ENCODE measurements around the gene ASPSCR1. TPM values are rescaled to one million over a fixed set of nuclear protein-coding genes. Genes with fewer than 3 reads are reported as not detected.
A peak's percentile ranks its signal among the peaks of the same experiment; 100 is the strongest.
"Not testable (repeated sequence)": the region's sequence is repeated elsewhere in the genome, so short reads cannot be mapped to it uniquely, and the experiment has no call there.

The ASPSCR1 gene
- total RNA-seq, 2 donors from 2014 or later, result 16.9 to 24.4 TPM

DNA sequence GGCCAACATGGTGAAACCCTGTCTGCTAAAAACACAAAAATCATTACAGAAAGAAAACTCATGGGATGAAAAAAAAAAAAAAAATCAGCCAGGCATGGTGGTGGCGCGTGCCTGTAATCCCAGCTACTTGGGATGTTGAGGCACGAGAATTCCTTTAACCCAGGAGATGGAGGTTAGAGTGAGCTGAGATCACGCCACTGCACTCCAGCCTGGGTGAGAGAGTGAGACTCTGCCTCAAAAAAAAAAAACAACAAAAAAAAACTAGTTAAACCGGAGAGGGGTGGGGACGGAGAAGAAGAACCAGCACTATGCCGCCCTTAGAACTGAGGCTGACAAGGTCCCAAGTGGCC lies 9.1 kb upstream of the ASPSCR1 start:
- intact Hi-C loops (cut with DNase I), result loop anchor here in 1 of 2 donors (10.0 kb wide), 1 partner anchor 186 kb away; no protein-coding TSS in a partner anchor
- DNase-seq (no peak), ATAC-seq (no peak)

DNA sequence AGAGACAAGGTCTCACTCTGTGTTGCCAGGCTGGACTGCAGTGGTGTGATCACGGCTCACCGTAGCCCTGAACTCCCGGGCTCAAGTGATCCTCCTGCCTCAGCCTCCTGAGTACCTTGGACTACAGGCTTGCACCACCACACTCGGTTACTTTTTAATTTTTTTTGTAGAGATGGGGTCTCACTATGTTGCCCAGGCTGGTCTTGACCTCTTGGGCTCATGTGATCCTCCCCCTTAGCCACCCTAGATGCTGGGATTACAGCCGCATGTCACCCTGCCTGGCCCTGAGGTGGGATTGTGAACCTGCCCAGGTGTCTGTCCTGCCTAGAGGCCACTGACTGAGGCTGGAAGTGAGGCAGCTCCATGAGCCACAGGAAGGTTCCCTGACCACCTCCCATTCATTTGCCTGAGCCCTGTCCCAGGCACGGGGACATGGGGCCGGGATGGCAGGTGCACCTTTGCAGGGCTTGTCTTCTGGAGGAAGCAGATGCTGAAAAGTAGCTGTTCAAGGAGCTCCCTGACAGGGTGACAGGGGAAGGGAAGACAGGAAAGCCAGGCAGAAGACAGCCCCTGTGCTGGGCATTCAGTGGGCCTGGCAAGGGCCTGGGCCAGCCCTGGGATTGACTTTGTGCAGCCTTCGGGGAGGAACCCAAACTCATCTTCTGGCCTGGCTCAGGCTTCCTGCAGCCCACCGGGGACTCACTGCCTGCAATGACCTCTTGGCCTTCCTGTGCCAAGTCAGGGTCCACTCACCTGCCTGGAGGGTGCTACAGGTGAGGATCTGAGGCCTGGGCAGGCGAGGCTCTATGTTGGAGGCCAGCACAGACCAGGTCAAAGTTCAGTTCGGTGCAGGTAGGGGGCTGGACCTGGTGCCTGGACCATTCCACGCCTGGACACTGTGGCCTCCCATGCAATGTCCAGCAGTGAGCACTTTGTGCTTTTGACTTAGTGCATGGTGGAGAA lies 8.3 kb upstream of the ASPSCR1 start:
- no peak for DNase-seq
- no peak for ATAC-seq
- intact Hi-C loops (cut with DNase I), result loop anchor here in 1 of 2 donors (10.0 kb wide), 1 partner anchor 186 kb away; no protein-coding TSS in a partner anchor

- ATAC-seq, result no peak
- no peak for DNase-seq
- intact Hi-C loops (cut with DNase I), result no loop called here
Observed at GRCh38 chr17:81973432-81973831, 4.0 kb upstream of the ASPSCR1 start.

- intact Hi-C loops (cut with DNase I), result no loop called here
- peak in 1 of 2 donors; percentile 8 for ATAC-seq
- DNase-seq, result no peak
Observed at GRCh38 chr17:81976332-81977210, 858 bp upstream of the ASPSCR1 start.

- DNase-seq (no peak), ATAC-seq (no peak)
- intact Hi-C loops (cut with DNase I), result no loop called here
Observed at GRCh38 chr17:81978524-81979298, 1.3 kb downstream of the ASPSCR1 start.

DNA sequence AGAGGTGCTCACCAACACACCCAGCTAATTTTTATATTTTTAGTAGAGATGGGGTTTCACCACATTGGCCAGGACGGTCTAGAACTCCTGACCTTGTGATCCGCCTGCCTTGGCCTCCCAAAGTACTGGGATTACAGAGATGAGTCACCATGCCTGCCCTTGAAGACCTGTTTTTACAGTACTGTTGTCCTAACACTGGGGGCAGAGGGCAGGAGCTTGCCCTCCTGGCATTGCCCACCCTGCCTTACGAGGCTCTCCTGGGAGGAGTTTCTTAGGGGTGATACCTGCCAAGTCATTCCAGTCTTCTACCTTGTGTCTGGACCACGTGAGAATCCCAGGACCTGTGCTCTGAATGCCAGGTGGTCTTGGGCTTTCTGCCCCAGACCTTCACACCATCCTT lies 2.7 kb downstream of the ASPSCR1 start:
- ATAC-seq, result no peak
- no peak for DNase-seq
- intact Hi-C loops (cut with DNase I), result no loop called here

DNA sequence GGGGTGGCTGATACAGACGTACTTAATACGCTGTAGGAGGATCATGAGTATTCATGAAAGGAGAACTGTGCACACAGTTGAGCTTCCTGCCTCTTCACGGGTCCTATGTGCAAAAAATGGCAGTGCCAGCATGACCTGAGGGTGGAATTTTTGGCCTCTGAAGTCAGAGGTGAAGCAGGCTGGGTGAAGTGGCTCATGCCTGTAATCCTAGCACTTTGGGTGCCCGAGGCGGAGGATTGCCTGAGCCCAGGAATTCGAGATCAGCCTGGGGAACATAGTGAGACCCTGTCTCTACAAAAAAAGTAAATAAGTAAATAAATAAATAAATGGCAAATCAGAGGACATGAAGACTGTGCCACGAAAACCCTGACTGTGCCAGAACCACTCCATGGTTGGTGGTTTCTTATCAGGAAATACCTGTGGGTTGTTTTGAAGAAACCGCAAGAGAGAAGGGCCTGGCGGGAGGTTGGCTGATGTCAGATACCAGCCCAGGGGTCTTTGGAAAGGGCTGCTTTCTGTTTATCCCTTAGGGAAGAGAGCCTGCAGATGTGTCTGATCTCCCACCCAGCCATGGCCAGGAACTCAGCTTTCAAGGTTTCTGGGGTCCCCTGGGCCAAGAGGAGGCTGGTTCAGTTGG lies 3.4 kb downstream of the ASPSCR1 start:
- intact Hi-C loops (cut with DNase I), result no loop called here
- ATAC-seq (no peak), DNase-seq (no peak)

GRCh38 chr17:81981511-81981910 lies 4.1 kb downstream of the ASPSCR1 start:
- intact Hi-C loops (cut with DNase I); DNase-seq; ATAC-seq: not testable (repeated sequence)

- DNase-seq (no peak), ATAC-seq (no peak)
- intact Hi-C loops (cut with DNase I), result no loop called here
Observed at GRCh38 chr17:81983011-81983638, 5.7 kb downstream of the ASPSCR1 start.

DNA sequence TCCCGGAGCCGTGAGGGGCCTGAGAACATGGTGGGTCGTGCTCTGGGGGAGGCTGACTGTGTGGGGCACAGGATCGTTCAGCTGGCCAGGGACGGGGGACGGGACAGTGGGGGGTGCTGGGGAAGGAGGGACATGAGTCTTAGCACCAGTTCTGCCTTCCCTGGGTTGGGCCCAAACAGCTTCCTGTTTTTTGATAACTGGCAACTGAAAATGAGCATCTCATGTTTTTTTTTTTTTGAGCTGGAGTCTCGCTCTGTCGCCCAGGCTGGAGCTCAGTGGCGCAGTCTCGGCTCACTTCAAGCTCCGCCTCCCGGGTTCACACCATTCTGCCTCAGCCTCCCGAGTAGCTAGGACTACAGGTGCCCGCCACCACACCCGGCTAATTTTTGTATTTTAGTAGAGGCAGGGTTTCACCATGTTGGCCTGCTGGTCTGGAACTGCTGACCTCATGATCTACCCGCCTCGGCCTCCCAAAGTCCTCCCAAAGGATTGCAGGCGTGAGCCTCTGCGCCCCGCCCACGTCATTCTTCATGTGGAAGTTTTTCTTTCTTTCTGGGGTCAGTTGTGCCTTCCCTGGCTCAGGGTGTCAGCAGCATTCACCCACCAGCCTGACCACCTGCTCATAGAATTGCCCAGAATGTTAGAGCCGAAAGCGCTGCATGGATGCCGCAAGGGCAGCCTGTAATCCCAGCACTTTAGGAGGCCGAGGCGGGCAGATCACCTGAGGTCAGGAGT lies 6.4 kb downstream of the ASPSCR1 start:
- ATAC-seq (no peak), DNase-seq (no peak)
- intact Hi-C loops (cut with DNase I), result no loop called here

- DNase-seq (no peak), ATAC-seq (no peak)
- intact Hi-C loops (cut with DNase I), result no loop called here
Observed at GRCh38 chr17:81984773-81985410, 7.5 kb downstream of the ASPSCR1 start.

- ATAC-seq (no peak), DNase-seq (no peak)
- intact Hi-C loops (cut with DNase I), result no loop called here
Observed at GRCh38 chr17:81986606-81987005, 9.2 kb downstream of the ASPSCR1 start.

DNA sequence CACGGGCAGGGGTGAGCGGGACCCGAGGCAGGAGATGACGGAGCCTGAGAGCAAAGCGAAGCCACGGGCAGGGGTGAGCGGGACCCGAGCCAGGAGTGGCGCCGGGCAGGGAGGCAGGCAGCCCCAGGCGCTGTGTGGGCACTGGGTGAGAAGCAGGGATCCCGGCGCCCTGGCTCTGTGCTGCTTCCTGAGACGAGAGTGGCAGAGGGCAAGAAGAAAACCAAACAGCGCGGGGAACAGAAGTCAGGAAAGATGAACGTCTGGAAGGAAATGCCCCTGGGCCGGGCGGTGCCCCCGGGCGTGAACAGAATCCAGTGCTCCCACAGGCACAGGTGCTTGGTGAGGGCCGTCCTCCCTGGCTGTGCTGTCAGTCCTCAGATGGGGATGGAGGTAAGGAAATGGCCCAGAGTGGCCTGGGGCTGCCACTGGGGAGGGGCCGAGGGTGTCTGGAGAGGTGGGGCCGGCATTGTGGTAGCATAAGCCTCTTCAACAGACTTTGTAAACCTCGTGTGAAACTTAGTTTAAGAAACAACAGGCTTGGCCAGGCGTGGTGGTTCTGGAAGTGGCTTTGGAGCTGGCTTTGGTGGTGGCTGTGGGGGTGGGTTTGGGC lies 9.8 kb downstream of the ASPSCR1 start:
- DNase-seq (no peak), ATAC-seq (no peak)
- intact Hi-C loops (cut with DNase I), result no loop called here

DNA sequence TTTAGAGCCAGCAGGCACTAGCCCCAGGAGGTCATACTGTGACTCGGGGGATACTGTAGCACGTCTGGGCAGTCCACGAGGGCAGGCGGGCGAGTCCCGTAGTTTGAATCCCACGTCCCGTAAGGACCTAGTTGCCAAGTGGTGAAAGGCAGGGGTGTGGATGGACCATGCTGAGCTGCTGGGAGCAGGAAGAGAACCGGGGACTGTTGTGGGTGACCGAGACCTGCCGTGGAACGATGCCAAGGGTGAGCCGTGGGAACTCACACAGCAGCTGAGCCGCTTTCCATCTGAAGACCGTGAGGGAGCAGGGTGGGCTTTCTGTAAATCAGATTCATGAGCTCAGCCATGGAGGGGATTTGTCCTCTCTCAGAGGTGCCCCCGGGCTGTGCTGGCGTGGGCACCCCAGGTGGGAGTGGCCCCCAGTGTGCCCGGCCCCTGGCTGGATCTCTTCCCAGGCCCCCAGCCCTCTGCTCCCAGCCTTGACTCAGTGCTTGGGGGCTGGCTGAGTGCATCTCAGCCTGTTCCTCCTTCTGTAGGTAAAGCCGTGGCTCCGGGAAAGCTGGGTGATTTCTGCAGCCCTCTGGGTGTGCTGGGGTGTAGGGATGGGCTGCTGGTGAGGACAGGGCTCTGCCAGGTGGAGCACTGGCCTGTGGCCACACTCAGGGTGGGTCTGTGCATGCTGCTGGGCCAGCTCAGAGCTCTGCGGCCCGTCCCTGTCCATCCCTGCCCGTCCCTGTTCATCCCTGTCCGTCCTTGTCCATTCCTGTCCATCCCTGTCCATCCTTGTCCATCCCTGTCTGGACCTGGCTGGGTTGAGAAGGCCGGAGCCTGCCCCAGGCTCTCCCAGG lies 13.6 kb downstream of the ASPSCR1 start:
- no peak for ATAC-seq
- intact Hi-C loops (cut with DNase I), result no loop called here
- no peak for DNase-seq

GRCh38 chr17:81991684-81992305 lies 14.4 kb downstream of the ASPSCR1 start:
- intact Hi-C loops (cut with DNase I), result no loop called here
- DNase-seq (peak; percentile 76), ATAC-seq (peak; percentile 88)
